PFSK-1 (cell line): Measurements from ENCODE around the gene AWAT2.

ENCODE experiments used
- FOXP2 ChIP-seq: optimal IDR thresholded peaks from 2 replicates; pipeline ENCODE3; 2011; ENCODE audit warnings: borderline replicate concordance, control low read depth, inconsistent platforms; ENCODE audit not compliant: insufficient read depth; ENCODE audit errors: extremely low read length, extremely low read depth
- POLR2AphosphoS5 ChIP-seq: IDR thresholded peaks from 2 replicates; pipeline ENCODE4 v1.6.1; 2012; ENCODE audit warnings: low read depth, mild to moderate bottlenecking, control low read depth, low read length, moderate library complexity
- SIN3A ChIP-seq: IDR thresholded peaks from 2 replicates; pipeline ENCODE4 v1.6.1; 2012; ENCODE audit warnings: mild to moderate bottlenecking, low read length, moderate library complexity, borderline replicate concordance; ENCODE audit not compliant: insufficient read depth
- TAF1 ChIP-seq: IDR thresholded peaks from 2 replicates; pipeline ENCODE4 v1.6.1; 2012; ENCODE audit warnings: low read length, control low read depth, borderline replicate concordance; ENCODE audit not compliant: insufficient read depth
- TF ChIP-seq, protein P1 (sequence below), 2 experiments: IDR thresholded peaks; 2 replicates each; pipeline versions ENCODE4 v1.6.1 to v1.8.0; 2011 to 2012; ENCODE audit warnings: low read depth in 2 of 2, low read length in 2 of 2, control low read depth in 1 of 2, inconsistent platforms in 1 of 2, mild to moderate bottlenecking in 1 of 2, moderate library complexity in 1 of 2; ENCODE audit not compliant: insufficient read depth in 1 of 2

AWAT2 gene

DNA sequence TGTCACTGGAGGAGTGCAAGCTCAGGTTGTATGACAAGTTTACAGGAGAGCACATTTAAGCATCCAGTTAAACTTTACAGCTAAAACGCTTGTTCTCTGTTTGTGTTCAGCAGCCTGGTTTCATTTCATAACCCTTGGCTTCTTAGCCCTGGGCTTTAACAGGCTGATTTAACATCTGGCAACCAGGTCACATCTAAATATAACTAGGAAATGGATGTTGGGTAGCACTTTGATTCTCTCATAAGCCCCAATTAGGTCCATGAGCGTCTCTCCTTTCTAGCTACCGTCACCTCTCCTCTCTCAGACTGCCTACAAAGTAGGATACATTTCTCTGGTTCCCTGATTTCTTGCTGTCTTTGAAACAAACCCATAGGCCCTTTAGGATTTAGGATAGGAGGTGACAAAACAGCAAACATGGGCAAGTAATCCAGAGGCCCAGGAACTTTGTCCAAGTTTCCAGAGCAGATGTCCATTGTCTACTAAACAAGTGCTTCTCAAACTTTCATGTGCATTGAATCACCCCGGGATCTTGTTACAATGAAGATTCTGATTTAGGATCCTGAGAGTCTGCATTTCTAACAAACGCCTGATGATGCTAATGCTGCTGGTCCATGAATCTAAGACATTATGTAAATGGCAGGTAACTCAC lies 35.0 kb upstream of the AWAT2 start:
- TF ChIP-seq TAF1 (no peak), POLR2AphosphoS5 (no peak), SIN3A (no peak), FOXP2 (no peak)
- TF ChIP-seq, protein P1, sequence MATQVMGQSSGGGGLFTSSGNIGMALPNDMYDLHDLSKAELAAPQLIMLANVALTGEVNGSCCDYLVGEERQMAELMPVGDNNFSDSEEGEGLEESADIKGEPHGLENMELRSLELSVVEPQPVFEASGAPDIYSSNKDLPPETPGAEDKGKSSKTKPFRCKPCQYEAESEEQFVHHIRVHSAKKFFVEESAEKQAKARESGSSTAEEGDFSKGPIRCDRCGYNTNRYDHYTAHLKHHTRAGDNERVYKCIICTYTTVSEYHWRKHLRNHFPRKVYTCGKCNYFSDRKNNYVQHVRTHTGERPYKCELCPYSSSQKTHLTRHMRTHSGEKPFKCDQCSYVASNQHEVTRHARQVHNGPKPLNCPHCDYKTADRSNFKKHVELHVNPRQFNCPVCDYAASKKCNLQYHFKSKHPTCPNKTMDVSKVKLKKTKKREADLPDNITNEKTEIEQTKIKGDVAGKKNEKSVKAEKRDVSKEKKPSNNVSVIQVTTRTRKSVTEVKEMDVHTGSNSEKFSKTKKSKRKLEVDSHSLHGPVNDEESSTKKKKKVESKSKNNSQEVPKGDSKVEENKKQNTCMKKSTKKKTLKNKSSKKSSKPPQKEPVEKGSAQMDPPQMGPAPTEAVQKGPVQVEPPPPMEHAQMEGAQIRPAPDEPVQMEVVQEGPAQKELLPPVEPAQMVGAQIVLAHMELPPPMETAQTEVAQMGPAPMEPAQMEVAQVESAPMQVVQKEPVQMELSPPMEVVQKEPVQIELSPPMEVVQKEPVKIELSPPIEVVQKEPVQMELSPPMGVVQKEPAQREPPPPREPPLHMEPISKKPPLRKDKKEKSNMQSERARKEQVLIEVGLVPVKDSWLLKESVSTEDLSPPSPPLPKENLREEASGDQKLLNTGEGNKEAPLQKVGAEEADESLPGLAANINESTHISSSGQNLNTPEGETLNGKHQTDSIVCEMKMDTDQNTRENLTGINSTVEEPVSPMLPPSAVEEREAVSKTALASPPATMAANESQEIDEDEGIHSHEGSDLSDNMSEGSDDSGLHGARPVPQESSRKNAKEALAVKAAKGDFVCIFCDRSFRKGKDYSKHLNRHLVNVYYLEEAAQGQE (IDR thresholded peaks at IDR 0.05; ENCODE audit: insufficient read depth in 1 of 2, low read depth in 2 of 2, low read length in 2 of 2): no peak

DNA sequence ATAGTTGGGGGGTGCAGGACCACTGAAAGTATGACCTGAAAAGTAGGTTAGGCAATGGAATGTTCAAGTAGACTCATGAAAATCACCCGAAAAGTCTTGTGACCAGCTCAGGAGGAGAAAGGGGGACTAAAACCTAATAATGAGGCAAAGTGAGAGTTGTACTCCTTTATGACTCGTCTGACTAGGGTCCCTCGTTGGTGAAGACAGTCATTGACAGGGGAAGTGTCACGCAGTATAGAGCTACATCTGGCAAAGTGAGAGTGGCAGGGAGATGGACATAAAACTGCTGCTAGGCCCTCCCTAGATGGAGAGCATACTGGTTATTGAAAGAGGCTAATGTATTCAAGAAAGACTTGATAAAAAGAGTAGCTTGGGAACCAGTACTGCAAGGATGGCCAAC lies 33.0 kb upstream of the AWAT2 start:
- TF ChIP-seq SIN3A: no peak
- TF ChIP-seq POLR2AphosphoS5: no peak
- no peak for TF ChIP-seq TAF1
- TF ChIP-seq, protein P1 (IDR thresholded peaks at IDR 0.05; ENCODE audit: insufficient read depth in 1 of 2, low read depth in 2 of 2, low read length in 2 of 2): no peak
- TF ChIP-seq FOXP2: no peak

DNA sequence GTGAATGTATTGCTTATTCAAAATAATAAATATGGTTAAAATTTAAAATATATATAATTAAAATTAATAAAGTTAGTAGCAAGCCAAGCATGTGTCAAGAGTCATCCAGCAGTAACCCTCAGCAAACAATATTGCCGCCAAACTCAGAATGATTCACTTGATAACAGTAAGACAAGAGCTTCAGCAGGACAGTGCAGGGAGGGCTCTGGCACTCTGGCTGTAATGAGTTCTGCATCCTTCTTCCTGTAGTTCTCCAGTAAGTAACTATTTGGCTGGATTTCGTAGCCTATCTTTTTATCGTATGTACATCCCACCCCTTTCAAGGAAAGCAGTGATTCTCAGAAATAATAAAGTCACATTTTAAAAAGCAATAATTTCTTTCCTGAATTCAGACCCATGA lies 30.1 kb upstream of the AWAT2 start:
- no peak for TF ChIP-seq FOXP2
- no peak for TF ChIP-seq TAF1
- no peak for TF ChIP-seq SIN3A
- TF ChIP-seq, protein P1 (IDR thresholded peaks at IDR 0.05; ENCODE audit: insufficient read depth in 1 of 2, low read depth in 2 of 2, low read length in 2 of 2): no peak
- TF ChIP-seq POLR2AphosphoS5: no peak

DNA sequence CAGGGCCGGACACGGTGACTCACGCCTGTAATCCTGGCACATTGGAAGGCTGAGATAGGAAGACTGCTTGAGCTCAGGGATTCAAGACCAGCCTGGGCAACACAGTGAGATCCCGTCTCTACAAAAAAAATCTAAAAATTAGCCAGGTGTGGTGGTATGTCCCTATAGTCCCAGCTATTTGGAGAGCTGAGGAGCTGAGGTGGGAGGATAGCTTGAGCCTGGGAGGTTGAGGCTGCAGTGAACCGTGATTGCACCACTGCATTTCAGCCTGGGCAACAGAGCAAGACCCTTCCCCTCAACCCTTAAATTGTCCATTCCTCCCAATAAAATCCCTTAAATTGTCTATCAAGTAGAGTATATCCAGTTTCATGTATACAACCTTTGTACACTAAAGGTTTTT lies 29.6 kb upstream of the AWAT2 start:
- TF ChIP-seq, protein P1 (IDR thresholded peaks at IDR 0.05; ENCODE audit: insufficient read depth in 1 of 2, low read depth in 2 of 2, low read length in 2 of 2): no peak
- TF ChIP-seq SIN3A: no peak
- TF ChIP-seq POLR2AphosphoS5: no peak
- no peak for TF ChIP-seq TAF1
- TF ChIP-seq FOXP2: no peak
